T-cell (primary cell): ENCODE measurements around the gene NR1H2. TPM values are rescaled to one million over a fixed set of nuclear protein-coding genes. Genes with fewer than 3 reads are reported as not detected.

Experiments used
- total RNA-seq, 35 experiments: library from RNA in 6 of 35; stranded (reverse) in 6 of 35; fragments of 120-200 nt in 1 of 35; gene quantifications; one replicate each; pipeline versions ENCODE4 v1.2.1 to v1.2.4 and lab custom pipeline; 2013 to 2026

NR1H2 gene
- total RNA-seq, 5 donors from 2014 or later (not counting 1 experiment from before 2014, with no cell fraction given): 109 to 236 (median 117) TPM

Other genes with a start within 250 kb of the NR1H2 start
- not detected for gene IZUMO2, start 213.2 kb upstream of the NR1H2 start, total RNA-seq
- under 1 TPM in 3 of 5 donors, not detected in 2; 0.23 to 0.79 (median 0.70) TPM for gene MYH14, start 172.8 kb upstream of the NR1H2 start, total RNA-seq
- gene KCNC3, start 47.1 kb upstream of the NR1H2 start, total RNA-seq: 1 to 10 TPM in 4 of 5 donors, under 1 TPM in 1; 0.75 to 4.3 (median 1.5) TPM
- gene NAPSA, start 10.8 kb upstream of the NR1H2 start, total RNA-seq: 1 to 10 TPM; 2.6 to 7.1 (median 3.0) TPM
- gene POLD1, start 7.9 kb downstream of the NR1H2 start, total RNA-seq: 10 to 100 TPM; 32.9 to 67.1 (median 54.0) TPM
- 1 to 10 TPM in 4 of 5 donors, under 1 TPM in 1; 0.72 to 9.7 (median 4.1) TPM for gene SPIB, start 42.5 kb downstream of the NR1H2 start, total RNA-seq
- gene MYBPC2, start 56.4 kb downstream of the NR1H2 start, total RNA-seq: under 1 TPM in 2 of 5 donors, not detected in 3; 0.28 to 0.38 TPM
- gene EMC10, start 100.0 kb downstream of the NR1H2 start, total RNA-seq: 10 to 100 TPM; 83.7 to 98.1 (median 89.7) TPM
- 1 to 10 TPM in 1 of 5 donors, under 1 TPM in 3, not detected in 1; 0.60 to 1.2 (median 0.67) TPM for gene GARIN5A, start 100.4 kb downstream of the NR1H2 start, total RNA-seq
- 10 to 100 TPM; 15.4 to 45.7 (median 40.6) TPM for gene JOSD2, start 134.7 kb downstream of the NR1H2 start, total RNA-seq
- gene ASPDH, start 137.5 kb downstream of the NR1H2 start, total RNA-seq: not detected
- not detected for gene LRRC4B, start 192.0 kb downstream of the NR1H2 start, total RNA-seq